ENCODE data around the gene ARMCX1. TPM values are rescaled to one million over a fixed set of nuclear protein-coding genes. Genes with fewer than 3 reads are reported as not detected.

The ARMCX1 gene
- total RNA-seq, 1 donor from 2014 or later: 21.7 TPM

GRCh38 chrX:101602077-101602476 lies 51.7 kb downstream of the ARMCX1 start:
- Histone ChIP-seq H3K27ac (no peak overlapping the region), H3K36me3 (no peaks in the 10 kb centered on the region), H3K4me3 (no peak overlapping the region), H3K9me3 (no peaks in the 10 kb centered on the region), H3K27me3 (no peaks in the 10 kb centered on the region), H3K4me1 (no peaks in the 10 kb centered on the region)
- ATAC-seq (no peak), DNase-seq (no peak)
- no peak for TF ChIP-seq CTCF (IDR thresholded peaks at IDR 0.05)
- intact Hi-C loops (cut with DNase I): no loop called here

Other genes with a start within 250 kb of the ARMCX1 start
- 6.4 TPM for gene TIMM8A, start 201.8 kb upstream of the ARMCX1 start, total RNA-seq
- 34.1 TPM for gene BTK, start 164.4 kb upstream of the ARMCX1 start, total RNA-seq
- gene RPL36A, start 159.5 kb upstream of the ARMCX1 start, total RNA-seq: 133 TPM
- 46.3 TPM for gene GLA, start 142.6 kb upstream of the ARMCX1 start, total RNA-seq
- gene HNRNPH2, start 142.3 kb upstream of the ARMCX1 start, total RNA-seq: 67.1 TPM
- 13.1 TPM for gene ARMCX4, start 65.1 kb upstream of the ARMCX1 start, total RNA-seq
- 35.6 TPM for gene ARMCX6, start 67.5 kb downstream of the ARMCX1 start, total RNA-seq
- gene ARMCX3, start 72.6 kb downstream of the ARMCX1 start, total RNA-seq: 52.6 TPM
- gene ARMCX2, start 109.3 kb downstream of the ARMCX1 start, total RNA-seq: 36.0 TPM